ENCODE data around the gene USH1C. TPM values are rescaled to one million over a fixed set of nuclear protein-coding genes. Genes with fewer than 3 reads are reported as not detected.

USH1C gene
- total and polyA plus RNA-seq, 2 experiments from 2014 or later, result 0.54 TPM; not detected in 1

DNA sequence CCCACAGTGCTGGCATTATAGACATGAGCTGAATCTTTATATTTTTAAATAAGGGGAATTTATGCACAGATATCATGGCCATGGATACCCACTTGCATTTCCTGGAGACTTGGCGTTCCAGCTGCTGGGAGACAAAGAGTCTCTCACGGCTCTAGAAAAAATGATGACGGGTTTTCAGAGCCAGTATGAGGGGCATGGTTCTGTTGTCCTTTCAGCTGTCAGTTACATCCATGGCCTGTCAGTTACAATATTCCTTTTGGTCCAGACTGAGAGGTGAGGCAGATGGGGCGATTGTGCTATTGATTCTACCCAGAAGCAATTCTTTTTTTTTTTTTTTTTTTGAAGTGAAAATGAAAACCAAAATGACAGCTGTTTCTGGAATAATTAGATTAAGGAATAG, 29.7 kb downstream of the USH1C start:
- Histone ChIP-seq H3K9me3 (ENCODE audit: low read depth) (no peaks in the 10 kb centered on the region), H3K4me3 (no peak overlapping the region), H3K4me1 (ENCODE audit: low read depth) (no peaks in the 10 kb centered on the region), H3K36me3 (no peaks in the 10 kb centered on the region), H3K27me3 (no peaks in the 10 kb centered on the region), H3K27ac (no peak overlapping the region)
- DNase-seq (ENCODE audit: low read depth in 1 of 2, low spot score in 1 of 2), result no peak
- TF ChIP-seq, protein P1, sequence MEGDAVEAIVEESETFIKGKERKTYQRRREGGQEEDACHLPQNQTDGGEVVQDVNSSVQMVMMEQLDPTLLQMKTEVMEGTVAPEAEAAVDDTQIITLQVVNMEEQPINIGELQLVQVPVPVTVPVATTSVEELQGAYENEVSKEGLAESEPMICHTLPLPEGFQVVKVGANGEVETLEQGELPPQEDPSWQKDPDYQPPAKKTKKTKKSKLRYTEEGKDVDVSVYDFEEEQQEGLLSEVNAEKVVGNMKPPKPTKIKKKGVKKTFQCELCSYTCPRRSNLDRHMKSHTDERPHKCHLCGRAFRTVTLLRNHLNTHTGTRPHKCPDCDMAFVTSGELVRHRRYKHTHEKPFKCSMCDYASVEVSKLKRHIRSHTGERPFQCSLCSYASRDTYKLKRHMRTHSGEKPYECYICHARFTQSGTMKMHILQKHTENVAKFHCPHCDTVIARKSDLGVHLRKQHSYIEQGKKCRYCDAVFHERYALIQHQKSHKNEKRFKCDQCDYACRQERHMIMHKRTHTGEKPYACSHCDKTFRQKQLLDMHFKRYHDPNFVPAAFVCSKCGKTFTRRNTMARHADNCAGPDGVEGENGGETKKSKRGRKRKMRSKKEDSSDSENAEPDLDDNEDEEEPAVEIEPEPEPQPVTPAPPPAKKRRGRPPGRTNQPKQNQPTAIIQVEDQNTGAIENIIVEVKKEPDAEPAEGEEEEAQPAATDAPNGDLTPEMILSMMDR (IDR thresholded peaks at IDR 0.05; ENCODE audit: low read depth, low read length), result no peak

DNA sequence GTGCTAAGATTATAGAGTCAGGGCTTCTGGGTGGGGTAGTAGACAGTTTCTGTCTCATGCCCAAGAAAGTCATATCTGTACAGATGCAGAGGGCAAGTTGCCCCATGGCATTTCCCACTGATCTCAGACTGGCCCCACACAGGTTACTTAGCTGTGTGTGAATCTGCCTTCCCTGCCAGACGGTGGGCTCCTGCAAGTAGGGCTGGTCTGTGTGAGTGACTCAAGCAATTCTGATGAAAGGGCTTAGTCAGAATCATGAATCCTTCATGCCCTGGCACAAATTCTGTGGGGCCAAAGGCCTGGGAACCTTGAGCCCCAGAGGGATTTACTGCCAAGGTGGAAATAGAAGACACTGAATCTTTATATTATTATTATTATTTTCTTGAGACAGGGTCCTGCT, 30.4 kb downstream of the USH1C start:
- Histone ChIP-seq H3K9me3 (ENCODE audit: low read depth) (no peaks in the 10 kb centered on the region), H3K36me3 (no peaks in the 10 kb centered on the region), H3K27me3 (no peaks in the 10 kb centered on the region), H3K27ac (no peak overlapping the region), H3K4me3 (no peak overlapping the region), H3K4me1 (ENCODE audit: low read depth) (no peaks in the 10 kb centered on the region)
- DNase-seq (ENCODE audit: low read depth in 1 of 2, low spot score in 1 of 2), result no peak
- TF ChIP-seq, protein P1 (IDR thresholded peaks at IDR 0.05; ENCODE audit: low read depth, low read length), result no peak

DNA sequence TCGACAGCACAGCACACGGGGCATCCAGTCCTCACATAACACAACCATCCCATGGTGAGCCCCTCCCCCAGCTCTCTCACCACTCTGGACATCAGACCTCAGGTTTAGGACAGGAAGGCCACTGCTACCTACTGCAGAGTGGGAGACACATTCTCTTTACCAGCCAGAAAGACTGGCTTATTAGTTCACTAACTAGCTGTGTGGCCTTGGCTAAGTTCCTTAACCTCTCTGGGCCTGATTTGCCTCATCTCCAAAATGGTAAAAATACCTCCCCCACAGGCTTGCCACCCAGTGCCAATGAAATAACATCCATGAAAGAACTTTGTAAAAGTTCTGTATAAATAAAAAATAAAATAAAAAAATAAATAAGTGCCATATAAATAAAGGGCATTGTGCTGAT, 32.1 kb downstream of the USH1C start:
- no peaks in the 10 kb centered on the region for H3K36me3 ChIP-seq
- no peak overlapping the region for H3K27ac ChIP-seq
- no peaks in the 10 kb centered on the region for H3K9me3 ChIP-seq (ENCODE audit: low read depth)
- no peaks in the 10 kb centered on the region for H3K27me3 ChIP-seq
- DNase-seq (ENCODE audit: low read depth in 1 of 2, low spot score in 1 of 2), result no peak
- no peaks in the 10 kb centered on the region for H3K4me1 ChIP-seq (ENCODE audit: low read depth)
- H3K4me3 ChIP-seq, result no peak overlapping the region
- TF ChIP-seq, protein P1 (IDR thresholded peaks at IDR 0.05; ENCODE audit: low read depth, low read length), result no peak

DNA sequence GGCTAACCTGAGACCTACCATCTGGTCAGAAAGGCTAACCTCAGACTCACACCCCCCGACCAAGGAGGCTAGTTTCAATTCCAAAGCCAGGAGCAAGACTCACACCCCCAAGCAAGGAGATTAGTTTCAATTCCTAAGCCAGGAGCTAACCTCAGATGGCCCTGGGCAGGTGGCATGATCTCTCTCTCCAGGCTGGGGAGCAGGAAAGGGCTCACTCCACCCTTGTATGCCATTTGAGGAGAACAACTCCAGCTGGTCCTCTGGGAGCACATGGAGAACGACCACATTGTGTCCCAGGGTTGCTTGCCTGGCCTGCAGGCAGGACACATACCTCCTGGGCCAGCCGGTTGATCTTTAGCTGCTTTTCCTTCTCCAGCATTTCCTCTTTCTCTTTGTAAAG, 32.6 kb downstream of the USH1C start:
- H3K27ac ChIP-seq, result no peak overlapping the region
- TF ChIP-seq, protein P1 (IDR thresholded peaks at IDR 0.05; ENCODE audit: low read depth, low read length), result no peak
- H3K27me3 ChIP-seq, result no peaks in the 10 kb centered on the region
- H3K4me3 ChIP-seq, result no peak overlapping the region
- H3K4me1 ChIP-seq (ENCODE audit: low read depth), result no peaks in the 10 kb centered on the region
- H3K36me3 ChIP-seq, result no peaks in the 10 kb centered on the region
- H3K9me3 ChIP-seq (ENCODE audit: low read depth), result no peaks in the 10 kb centered on the region
- no peak for DNase-seq (ENCODE audit: low read depth in 1 of 2, low spot score in 1 of 2)

DNA sequence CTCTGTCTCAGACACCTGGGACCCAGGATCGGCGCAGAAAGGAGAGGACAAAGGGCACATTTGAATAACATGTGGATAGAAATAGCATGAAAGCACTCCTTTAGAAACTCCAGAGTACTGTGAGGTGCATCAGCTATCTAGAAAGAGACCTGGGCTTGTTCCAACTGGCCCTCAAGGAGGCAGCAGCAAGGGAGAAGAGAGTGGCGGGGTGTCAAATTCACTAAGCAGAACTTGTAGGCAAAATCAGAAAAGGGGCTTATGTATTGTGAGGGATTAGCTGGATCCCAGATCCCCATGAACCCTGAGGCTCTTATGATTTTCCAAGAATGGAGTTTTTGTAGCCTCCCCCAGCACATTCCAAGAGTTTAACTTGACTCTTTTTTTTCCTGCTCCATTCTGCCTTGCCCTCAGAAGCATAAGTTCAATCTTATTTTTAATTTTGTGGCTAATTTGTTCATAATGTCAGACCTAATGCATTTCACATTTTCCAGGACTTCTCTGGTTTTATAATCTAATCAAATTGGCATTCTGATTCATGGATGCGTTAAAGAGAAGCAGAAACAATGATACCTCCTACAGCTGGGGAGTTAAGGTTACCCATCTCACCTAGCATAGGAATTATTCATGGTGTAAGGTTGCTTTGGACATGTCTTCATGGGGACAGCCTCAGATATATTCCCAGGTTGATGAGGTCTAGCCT, 33.6 kb downstream of the USH1C start:
- Histone ChIP-seq H3K27me3 (no peaks in the 10 kb centered on the region), H3K4me3 (no peak overlapping the region), H3K27ac (no peak overlapping the region), H3K9me3 (ENCODE audit: low read depth) (no peaks in the 10 kb centered on the region), H3K4me1 (ENCODE audit: low read depth) (no peaks in the 10 kb centered on the region), H3K36me3 (no peaks in the 10 kb centered on the region)
- DNase-seq (ENCODE audit: low read depth in 1 of 2, low spot score in 1 of 2), result peak in 1 of 2 donors; percentile 37
- TF ChIP-seq, protein P1 (IDR thresholded peaks at IDR 0.05; ENCODE audit: low read depth, low read length), result no peak

Measured in cardiac muscle cell (in vitro differentiated cells and primary cell).